ENCODE measurements around the gene DNASE1L3. TPM values are rescaled to one million over a fixed set of nuclear protein-coding genes. Genes with fewer than 3 reads are reported as not detected.

The DNASE1L3 gene
- total RNA-seq, 2 donors from 2014 or later, result not detected

- Mint-ChIP-seq H3K36me3 (no peaks in the 10 kb centered on the region), H3K9me3 (no peaks in the 10 kb centered on the region), H3K27me3 (peaks cover 6% of the 10 kb centered on the region in 2 donors), H3K4me1 (ENCODE audit: low read depth in 2 of 2) (peaks cover 11 to 15% of the 10 kb centered on the region in 2 donors), H3K27ac (no peak overlapping the region), H3K4me3 (no peak overlapping the region)
- DNase-seq (ENCODE audit: low spot score) (no peak), ATAC-seq (no peak)
Measured at GRCh38 chr3:58222161-58222724, 11.5 kb upstream of the DNASE1L3 start.

GRCh38 chr3:58218904-58219303 lies 8.1 kb upstream of the DNASE1L3 start:
- H3K4me1 Mint-ChIP-seq (ENCODE audit: low read depth in 2 of 2), result peaks cover 23 to 31% of the 10 kb centered on the region in 2 donors
- no peak overlapping the region for H3K27ac Mint-ChIP-seq
- H3K27me3 Mint-ChIP-seq, result peaks cover 0 to 5% of the 10 kb centered on the region in 2 donors
- no peaks in the 10 kb centered on the region for H3K36me3 Mint-ChIP-seq
- H3K9me3 Mint-ChIP-seq, result no peaks in the 10 kb centered on the region
- ATAC-seq (peak in 1 of 2 donors; percentile 29), DNase-seq (ENCODE audit: low spot score) (no peak)
- peak overlapping the region; percentile 25 for H3K4me3 Mint-ChIP-seq

GRCh38 chr3:58217209-58217811 lies 6.5 kb upstream of the DNASE1L3 start:
- no peaks in the 10 kb centered on the region for H3K9me3 Mint-ChIP-seq
- ATAC-seq, result peak; percentile 69 to 71
- peak; percentile 71 for DNase-seq (ENCODE audit: low spot score)
- H3K4me1 Mint-ChIP-seq (ENCODE audit: low read depth in 2 of 2), result peaks cover 21 to 31% of the 10 kb centered on the region in 2 donors
- H3K27ac Mint-ChIP-seq, result no peak overlapping the region
- peaks cover 0 to 3% of the 10 kb centered on the region in 2 donors for H3K27me3 Mint-ChIP-seq
- H3K4me3 Mint-ChIP-seq, result no peak overlapping the region
- H3K36me3 Mint-ChIP-seq, result no peaks in the 10 kb centered on the region

DNA sequence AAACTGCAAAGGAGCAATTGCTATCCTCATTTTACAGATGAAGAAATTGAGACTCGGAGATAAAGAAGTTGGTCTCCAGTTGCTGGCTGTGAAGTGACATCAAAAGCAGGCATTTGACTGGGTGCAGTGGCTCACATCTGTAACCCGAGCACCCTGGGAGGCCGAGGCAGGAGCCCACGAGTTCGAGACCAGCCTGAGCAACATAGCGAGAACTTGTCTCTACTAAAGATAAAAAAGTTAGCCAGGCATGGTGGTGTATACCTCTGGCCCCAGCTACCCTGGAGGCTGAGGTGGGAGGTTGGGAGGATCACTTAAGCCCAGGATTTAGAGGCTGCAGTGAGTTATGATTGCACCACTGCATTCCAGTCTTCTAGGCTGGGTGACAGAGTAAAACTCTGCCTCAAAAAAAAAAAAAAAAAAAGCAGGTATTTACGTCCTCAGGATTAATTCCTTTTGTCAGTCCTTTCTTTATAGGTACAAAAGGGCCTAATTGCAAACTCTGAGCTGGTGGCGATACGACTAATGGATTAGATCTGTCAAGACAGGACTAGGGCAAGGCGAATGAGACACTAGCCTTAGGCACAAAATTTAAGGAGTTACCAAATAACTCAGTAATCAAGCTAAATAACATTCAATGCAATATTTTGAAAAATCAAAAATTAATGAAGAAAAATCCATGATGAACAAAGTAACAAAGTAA lies 5.9 kb upstream of the DNASE1L3 start:
- Mint-ChIP-seq H3K9me3 (no peaks in the 10 kb centered on the region), H3K27ac (no peak overlapping the region), H3K4me1 (ENCODE audit: low read depth in 2 of 2) (peaks cover 21 to 31% of the 10 kb centered on the region in 2 donors), H3K4me3 (no peak overlapping the region), H3K36me3 (no peaks in the 10 kb centered on the region), H3K27me3 (peaks cover 0 to 3% of the 10 kb centered on the region in 2 donors)
- ATAC-seq, result no peak
- no peak for DNase-seq (ENCODE audit: low spot score)

DNA sequence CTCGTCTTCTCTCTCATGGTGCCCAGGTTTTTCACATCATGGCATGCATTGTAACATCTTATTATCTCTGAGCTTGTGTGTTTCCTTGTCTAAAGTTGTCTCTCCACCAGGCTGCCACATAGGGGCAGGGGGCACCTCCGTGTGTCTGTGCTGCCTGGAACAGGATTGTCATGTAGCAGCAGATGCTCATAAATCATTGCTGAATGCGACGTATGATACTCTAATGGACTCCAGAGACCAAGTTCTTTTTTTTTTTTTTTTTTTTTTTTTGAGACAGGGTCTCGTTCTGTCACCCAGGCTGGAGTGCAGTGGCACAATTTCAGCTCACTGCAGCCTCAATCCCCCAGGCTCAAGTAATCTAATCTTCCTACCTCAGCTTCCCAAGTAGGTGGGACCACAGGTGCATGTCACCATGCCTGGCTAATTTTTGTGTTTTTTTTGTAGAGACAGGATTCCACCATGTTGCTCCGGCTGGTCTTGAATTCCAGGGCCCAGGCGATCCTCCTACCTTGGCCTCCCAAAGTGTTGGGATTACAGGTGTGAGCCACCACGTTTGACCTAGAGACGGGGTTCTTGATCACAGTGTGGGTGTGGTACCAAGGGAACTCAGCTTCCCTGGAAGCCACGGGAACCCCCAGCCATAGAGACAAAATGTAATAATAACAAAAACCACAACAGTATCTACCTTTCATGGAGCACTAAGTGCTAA lies 4.7 kb upstream of the DNASE1L3 start:
- DNase-seq (ENCODE audit: low spot score) (no peak), ATAC-seq (no peak)
- Mint-ChIP-seq H3K27ac (peak overlapping the region in 1 of 2 donors; percentile 1), H3K9me3 (no peaks in the 10 kb centered on the region), H3K27me3 (peaks cover 0 to 3% of the 10 kb centered on the region in 2 donors), H3K36me3 (no peaks in the 10 kb centered on the region), H3K4me3 (peak overlapping the region; percentile 14), H3K4me1 (ENCODE audit: low read depth in 2 of 2) (peaks cover 21 to 31% of the 10 kb centered on the region in 2 donors)

DNA sequence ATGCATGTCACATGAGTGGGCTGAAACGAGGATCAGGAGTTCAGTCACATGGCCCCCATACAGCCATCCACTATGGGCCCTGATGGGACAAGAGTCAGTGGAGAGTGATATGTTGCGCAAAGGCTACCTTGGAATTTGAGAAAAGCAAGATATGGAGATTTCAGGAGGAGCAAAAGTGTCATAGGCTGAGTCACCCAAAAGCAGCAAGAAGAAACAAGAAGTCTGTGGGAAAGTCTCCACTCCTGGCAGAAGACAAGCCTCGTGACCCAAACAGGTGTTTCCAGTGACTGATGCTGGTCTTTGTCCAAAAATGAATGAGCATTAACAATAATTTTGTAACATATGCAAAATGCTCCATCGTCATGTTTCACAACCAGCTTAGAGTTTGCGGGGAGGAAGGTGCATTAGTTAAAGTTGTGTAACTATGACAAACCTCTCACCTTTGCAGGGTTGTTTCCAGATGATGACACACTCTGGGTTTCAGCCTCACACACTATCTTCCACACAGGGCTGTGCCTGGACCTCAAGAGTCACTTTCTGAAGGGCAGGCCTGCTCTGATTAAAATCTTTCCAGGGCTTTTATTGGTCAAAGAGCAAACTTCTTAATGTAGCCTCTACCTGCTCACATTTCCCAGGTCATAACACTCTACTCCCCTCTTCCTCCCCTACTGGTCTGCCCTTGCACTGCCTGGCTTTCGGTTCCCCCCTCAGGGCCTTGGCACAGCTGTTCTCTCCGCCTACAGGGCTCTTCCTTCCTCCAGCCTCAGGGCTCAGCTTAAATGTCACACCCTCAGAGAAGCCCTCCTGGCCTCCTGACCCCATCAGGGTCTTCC lies 3.9 kb upstream of the DNASE1L3 start:
- ATAC-seq (peak; percentile 89 to 92), DNase-seq (ENCODE audit: low spot score) (peak; percentile 65)
- Mint-ChIP-seq H3K4me3 (peak overlapping the region; percentile 14), H3K9me3 (no peaks in the 10 kb centered on the region), H3K27me3 (peaks cover 0 to 6% of the 10 kb centered on the region in 2 donors), H3K36me3 (no peaks in the 10 kb centered on the region), H3K4me1 (ENCODE audit: low read depth in 2 of 2) (peaks cover 21 to 31% of the 10 kb centered on the region in 2 donors), H3K27ac (peak overlapping the region in 1 of 2 donors; percentile 1)

DNA sequence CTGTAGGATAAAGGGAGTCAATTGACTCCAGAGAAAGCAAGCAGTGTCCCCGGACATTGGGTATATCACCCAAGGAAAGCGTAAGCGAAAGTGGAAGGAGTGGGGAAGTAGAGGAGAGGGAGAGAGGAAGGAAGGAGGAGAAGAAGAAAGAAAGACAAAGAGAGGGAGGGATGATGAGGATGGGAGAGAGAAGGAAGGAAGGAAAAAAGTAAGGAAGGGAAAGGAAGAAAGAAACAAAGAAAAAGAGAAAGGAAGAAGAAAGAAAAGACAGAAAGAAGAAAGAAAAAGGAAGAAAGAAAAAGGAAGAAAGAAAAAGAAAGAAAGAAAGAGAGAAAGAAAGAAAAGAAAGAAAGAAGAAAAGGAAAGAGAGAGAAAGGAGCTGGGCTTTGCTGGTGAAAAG lies 839 bp downstream of the DNASE1L3 start:
- no peaks in the 10 kb centered on the region for H3K36me3 Mint-ChIP-seq

DNA sequence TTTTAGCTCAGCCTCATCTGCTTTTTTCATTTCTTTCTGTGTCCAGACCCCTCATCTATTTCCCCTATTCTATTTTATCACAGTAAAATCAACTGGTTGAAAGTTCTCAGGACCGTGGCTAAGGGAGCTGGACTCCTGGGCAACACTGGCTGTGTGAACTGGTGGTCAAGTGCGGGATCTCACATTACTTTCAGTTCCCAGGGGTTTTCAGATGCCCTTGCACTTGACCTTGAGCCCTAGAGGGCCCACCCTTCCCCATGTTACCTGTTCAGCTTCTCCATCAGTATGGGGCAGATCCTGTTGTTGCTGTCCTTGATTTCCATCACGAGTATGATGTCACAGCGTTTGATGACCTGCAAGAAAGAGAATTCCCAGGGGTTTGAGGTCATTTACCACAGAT lies 2.8 kb downstream of the DNASE1L3 start:
- Mint-ChIP-seq H3K4me1 (ENCODE audit: low read depth in 2 of 2) (peaks cover 0 to 3% of the 10 kb centered on the region in 2 donors), H3K4me3 (no peak overlapping the region), H3K27me3 (peaks cover 13 to 14% of the 10 kb centered on the region in 2 donors), H3K9me3 (no peaks in the 10 kb centered on the region), H3K27ac (no peak overlapping the region), H3K36me3 (no peaks in the 10 kb centered on the region)
- ATAC-seq (no peak), DNase-seq (ENCODE audit: low spot score) (no peak)

More for the DNA sequence above, 839 bp downstream of the DNASE1L3 start:
- DNase-seq (ENCODE audit: low spot score) (no peak), ATAC-seq (no peak)
- no peak overlapping the region for H3K27ac Mint-ChIP-seq
- no peak overlapping the region for H3K4me3 Mint-ChIP-seq
- H3K27me3 Mint-ChIP-seq, result peaks cover 8 to 11% of the 10 kb centered on the region in 2 donors
- H3K4me1 Mint-ChIP-seq (ENCODE audit: low read depth in 2 of 2), result peaks cover 5 to 8% of the 10 kb centered on the region in 2 donors
- H3K9me3 Mint-ChIP-seq, result no peaks in the 10 kb centered on the region

DNA sequence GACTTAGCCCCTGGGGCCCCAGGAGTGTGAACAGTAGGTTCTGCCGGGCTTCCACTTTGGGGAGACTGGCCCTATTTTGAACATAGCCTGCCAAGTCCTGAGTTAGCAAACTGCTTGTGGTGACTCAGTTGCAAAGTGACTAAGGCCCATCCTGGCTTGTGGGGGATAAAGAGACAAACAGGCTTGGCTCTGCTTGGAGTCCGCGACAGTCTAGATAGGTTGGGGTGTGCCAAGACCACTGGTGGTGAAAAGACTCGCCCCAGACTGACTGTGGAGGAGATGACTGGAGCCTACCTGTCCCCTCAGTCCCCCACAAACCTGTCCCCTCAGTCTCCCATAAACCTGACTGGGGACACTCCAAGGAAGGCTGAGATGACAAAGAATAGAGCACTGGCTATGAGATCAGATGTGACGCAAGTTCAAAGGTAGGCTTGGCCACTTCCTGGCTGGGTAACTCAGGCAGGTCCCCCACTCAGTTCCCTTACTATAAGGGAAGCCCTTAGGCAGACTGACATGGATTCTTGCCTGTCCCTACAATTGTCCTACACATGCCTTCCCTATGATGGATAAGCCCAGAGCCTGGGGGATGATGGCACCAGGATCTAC lies 4.3 kb downstream of the DNASE1L3 start:
- no peak overlapping the region for H3K27ac Mint-ChIP-seq
- DNase-seq (ENCODE audit: low spot score), result no peak
- peaks cover 14 to 19% of the 10 kb centered on the region in 2 donors for H3K27me3 Mint-ChIP-seq
- peak; percentile 76 to 85 for ATAC-seq
- H3K4me1 Mint-ChIP-seq (ENCODE audit: low read depth in 2 of 2), result peaks cover 0 to 3% of the 10 kb centered on the region in 2 donors
- no peak overlapping the region for H3K4me3 Mint-ChIP-seq
- H3K9me3 Mint-ChIP-seq, result no peaks in the 10 kb centered on the region
- H3K36me3 Mint-ChIP-seq, result no peaks in the 10 kb centered on the region

GRCh38 chr3:58205981-58206380 lies 4.8 kb downstream of the DNASE1L3 start:
- no peaks in the 10 kb centered on the region for H3K36me3 Mint-ChIP-seq
- DNase-seq (ENCODE audit: low spot score) (no peak), ATAC-seq (no peak)
- H3K4me3 Mint-ChIP-seq, result no peak overlapping the region
- peaks cover 14 to 21% of the 10 kb centered on the region in 2 donors for H3K27me3 Mint-ChIP-seq
- no peak overlapping the region for H3K27ac Mint-ChIP-seq
- H3K4me1 Mint-ChIP-seq (ENCODE audit: low read depth in 2 of 2), result peaks cover 0 to 3% of the 10 kb centered on the region in 2 donors
- H3K9me3 Mint-ChIP-seq, result no peaks in the 10 kb centered on the region

DNA sequence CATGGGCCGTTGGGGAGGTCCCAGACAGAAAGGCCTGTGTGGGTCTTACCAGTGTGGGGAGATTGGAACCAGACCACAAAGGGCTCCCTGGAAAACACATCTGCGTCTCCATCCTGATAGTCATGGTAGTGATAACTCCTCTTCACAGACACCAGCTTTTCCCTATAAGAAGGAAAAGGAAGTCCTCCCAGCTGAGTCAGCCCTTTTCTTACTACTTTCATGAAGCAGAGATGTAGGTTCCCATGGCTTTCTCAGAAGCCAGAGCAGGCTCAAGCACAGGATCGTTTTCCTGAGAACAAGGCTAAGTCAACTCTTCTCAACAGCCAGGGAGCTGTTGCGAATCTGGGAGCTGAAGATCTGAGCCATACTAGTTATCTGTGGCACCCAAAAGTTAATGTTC lies 6.1 kb downstream of the DNASE1L3 start:
- peaks cover 0 to 3% of the 10 kb centered on the region in 2 donors for H3K4me1 Mint-ChIP-seq (ENCODE audit: low read depth in 2 of 2)
- ATAC-seq, result no peak

GRCh38 chr3:58203541-58203940 lies 7.2 kb downstream of the DNASE1L3 start:
- no peaks in the 10 kb centered on the region for H3K9me3 Mint-ChIP-seq
- peaks cover 0 to 3% of the 10 kb centered on the region in 2 donors for H3K4me1 Mint-ChIP-seq (ENCODE audit: low read depth in 2 of 2)
- H3K27me3 Mint-ChIP-seq, result peaks cover 10 to 21% of the 10 kb centered on the region in 2 donors
- ATAC-seq (no peak), DNase-seq (ENCODE audit: low spot score) (no peak)
- H3K36me3 Mint-ChIP-seq, result no peaks in the 10 kb centered on the region
- H3K4me3 Mint-ChIP-seq, result no peak overlapping the region
- no peak overlapping the region for H3K27ac Mint-ChIP-seq

More for the DNA sequence above, 6.1 kb downstream of the DNASE1L3 start:
- Mint-ChIP-seq H3K9me3 (no peaks in the 10 kb centered on the region), H3K36me3 (no peaks in the 10 kb centered on the region), H3K27ac (no peak overlapping the region), H3K4me3 (no peak overlapping the region), H3K27me3 (peaks cover 11 to 21% of the 10 kb centered on the region in 2 donors)
- no peak for DNase-seq (ENCODE audit: low spot score)

Data from natural killer cell treated with Interleukin-12 subunit alpha and Interleukin-12 subunit beta and Interleukin-15 and Interleukin-18, amount 100 ng/mL, for 72 hours (primary cell).